T47D (cell line): Measurements from ENCODE around the gene BRINP1.

Experiments used
- DNase-seq, 2 experiments: peaks; one replicate each; pipeline versions ENCODE4 v3.0.0 to v3.0.0-alpha.2; 2011 to 2012; ENCODE audit warnings: low read depth in 1 of 2, low spot score in 1 of 2
- JUND ChIP-seq: IDR thresholded peaks from 2 replicates; pipeline ENCODE4 v1.6.1; 2012; ENCODE audit warnings: low read depth
- in situ Hi-C: cut with HindIII; loops from 2 replicates; pipeline ENCODE4 v1.10.0; 2016; ENCODE audit warnings: low sequenced_read_pairs, low pct_unique_long_range_greater_than_20kb

The BRINP1 gene

GRCh38 chr9:119252671-119253299 lies 116.5 kb downstream of the BRINP1 start:
- TF ChIP-seq JUND: no peak
- in situ Hi-C loops: no loop called here
- peak in 1 of 2 experiments; percentile 42 for DNase-seq

- TF ChIP-seq JUND: no peak
- DNase-seq: no peak
- in situ Hi-C loops: no loop called here
Measured at GRCh38 chr9:119251936-119252335, 117.3 kb downstream of the BRINP1 start.

GRCh38 chr9:119250730-119251129 lies 118.5 kb downstream of the BRINP1 start:
- in situ Hi-C loops: no loop called here
- TF ChIP-seq JUND: no peak
- DNase-seq: no peak

- in situ Hi-C loops: no loop called here
- TF ChIP-seq JUND: no peak
- no peak for DNase-seq
Measured at GRCh38 chr9:119240546-119240945, 128.7 kb downstream of the BRINP1 start.

- in situ Hi-C loops: no loop called here
- no peak for TF ChIP-seq JUND
- no peak for DNase-seq
Measured at GRCh38 chr9:119234636-119235035, 134.6 kb downstream of the BRINP1 start.

GRCh38 chr9:119227422-119227821 lies 141.8 kb downstream of the BRINP1 start:
- no peak for DNase-seq
- no peak for TF ChIP-seq JUND
- in situ Hi-C loops: no loop called here

GRCh38 chr9:119224431-119224830 lies 144.8 kb downstream of the BRINP1 start:
- DNase-seq: no peak
- in situ Hi-C loops: no loop called here
- no peak for TF ChIP-seq JUND

GRCh38 chr9:119221276-119221675 lies 148.0 kb downstream of the BRINP1 start:
- no peak for DNase-seq
- in situ Hi-C loops: no loop called here
- TF ChIP-seq JUND: no peak

GRCh38 chr9:119218293-119218692 lies 150.9 kb downstream of the BRINP1 start:
- in situ Hi-C loops: no loop called here
- TF ChIP-seq JUND: no peak
- DNase-seq: no peak

- in situ Hi-C loops: no loop called here
- TF ChIP-seq JUND: no peak
- DNase-seq: peak in 1 of 2 experiments; percentile 21
Measured at GRCh38 chr9:119216651-119217331, 152.4 kb downstream of the BRINP1 start.

GRCh38 chr9:119215651-119216050 lies 153.6 kb downstream of the BRINP1 start:
- in situ Hi-C loops: no loop called here

GRCh38 chr9:119213471-119213870 lies 155.8 kb downstream of the BRINP1 start:
- no peak for DNase-seq
- TF ChIP-seq JUND: no peak
- in situ Hi-C loops: no loop called here

More at GRCh38 chr9:119215651-119216050, 153.6 kb downstream of the BRINP1 start:
- TF ChIP-seq JUND: no peak
- no peak for DNase-seq

- in situ Hi-C loops: no loop called here
- no peak for DNase-seq
- TF ChIP-seq JUND: no peak
Measured at GRCh38 chr9:119197893-119198607, 171.2 kb downstream of the BRINP1 start.
